ENCODE data around the gene PARN. TPM values are rescaled to one million over a fixed set of nuclear protein-coding genes. Genes with fewer than 3 reads are reported as not detected.
A peak's percentile ranks its signal among the peaks of the same experiment; 100 is the strongest.

The PARN gene
- total RNA-seq, 1 experiment from 2014 or later = 42.5 TPM

GRCh38 chr16:14529010-14529669 lies 100.9 kb downstream of the PARN start:
- peaks cover 3% of the 10 kb centered on the region; the same call in 1 of the 2 replicates for H4K20me1 ChIP-seq (ENCODE audit: insufficient read depth)
- DNase-seq (ENCODE audit: low read depth, low spot score) (peak; percentile 66), ATAC-seq (peak; percentile 86)
- no TSS peak for BruUV-seq (replicated peaks)
- H3K9me2 ChIP-seq (ENCODE audit: insufficient read depth) = no peaks in the 10 kb centered on the region
- H3K79me2 ChIP-seq (ENCODE audit: insufficient read depth, low read length) = no peaks in the 10 kb centered on the region
- H3K27ac ChIP-seq (ENCODE audit: low read depth, low read length) = peak overlapping the region; percentile 41; the same call in 1 of the 2 replicates
- no peak overlapping the region for H2AFZ ChIP-seq (ENCODE audit: low read depth, low read length, poor library complexity, severe bottlenecking)
- peak overlapping the region; percentile 48 for H3K9ac ChIP-seq (ENCODE audit: low read length)
- POLR2A ChIA-PET = no interaction called here
- peak overlapping the region; percentile 66 for H3K4me2 ChIP-seq (ENCODE audit: low read length)
- no peaks in the 10 kb centered on the region for H3K36me3 ChIP-seq (ENCODE audit: control insufficient read depth in 1 of 2, insufficient read depth in 2 of 2, low read length in 2 of 2)
- no peaks in the 10 kb centered on the region for H3K27me3 ChIP-seq (ENCODE audit: insufficient read depth, low read length)
- intact Hi-C loops (cut with micrococcal nuclease) = loop anchor here (1.0 to 5.0 kb wide), 4 partner anchors 157 to 280 kb away; no protein-coding TSS in a partner anchor
- peaks cover 6 to 13% of the 10 kb centered on the region in 2 experiments; a peak in 3 of 4 replicates for H3K4me1 ChIP-seq (ENCODE audit: control insufficient read depth in 1 of 2, insufficient read depth in 2 of 2, low read length in 2 of 2)
- CTCF ChIA-PET = interaction anchor here (1.4 kb wide), 1 partner anchor 609 kb away, joined by 4 read pairs; the partner anchor contains the start of gene ERCC4
- H3K9me3 ChIP-seq (ENCODE audit: control insufficient read depth in 1 of 2, insufficient read depth in 1 of 2, low read depth in 1 of 2, low read length in 2 of 2) = no peaks in the 10 kb centered on the region
- no peak for TF ChIP-seq SP1 (IDR thresholded peaks at IDR 0.05; ENCODE audit: low read depth)
- peak; percentile 67 to 85 (median 81) for TF ChIP-seq CTCF (IDR thresholded peaks at IDR 0.05 in 2 of 3, conservative IDR thresholded peaks at IDR 0.05 in 1 of 3; ENCODE audit: borderline replicate concordance in 1 of 3, insufficient read depth in 1 of 3, low read depth in 2 of 3, low read length in 2 of 3)
- TF ChIP-seq MAX (IDR thresholded peaks at IDR 0.05) = no peak
- no peak for TF ChIP-seq EZH2phosphoT487 (IDR thresholded peaks at IDR 0.05; ENCODE audit: borderline replicate concordance)
- no peak for TF ChIP-seq EZH2 (IDR thresholded peaks at IDR 0.05)
- no peak for TF ChIP-seq SRF (IDR thresholded peaks at IDR 0.05; ENCODE audit: low read depth)
- no peak for TF ChIP-seq CBX3 (IDR thresholded peaks at IDR 0.05; ENCODE audit: low read depth)
- TF ChIP-seq ELF1 (IDR thresholded peaks at IDR 0.05; ENCODE audit: borderline replicate concordance, low read depth) = no peak
- TF ChIP-seq EGR1 (IDR thresholded peaks at IDR 0.05; ENCODE audit: low read depth) = no peak
- no peak for TF ChIP-seq TCF7L2 (IDR thresholded peaks at IDR 0.05; ENCODE audit: borderline replicate concordance, extremely low read depth, insufficient read depth, insufficient read length)
- peak; percentile 99 for TF ChIP-seq RAD21 (IDR thresholded peaks at IDR 0.05; ENCODE audit: low read depth)
- RAD21 ChIA-PET (ENCODE audit: low non-redundant PET in 1 of 2, low total read pairs in 2 of 2, uncharacterized antibody in 2 of 2, unreplicated experiment in 2 of 2) = no interaction called here
- no peak overlapping the region for H3K4me3 ChIP-seq (replicated peaks in 1 of 2; ENCODE audit: low read depth in 1 of 2, low read length in 2 of 2)
